GM18505 (cell line): Measurements from ENCODE around the gene TFDP1.

ENCODE experiments used
- ATAC-seq: cut with Tn5 transposase; IDR thresholded peaks from one replicate; pipeline ENCODE4 v1.9.1; 2021; ENCODE audit not compliant: unreplicated experiment
- POLR2A ChIP-seq: IDR thresholded peaks from 4 replicates; pipeline ENCODE4 v1.6.1; 2011; ENCODE audit warnings: borderline replicate concordance; ENCODE audit not compliant: insufficient read depth, insufficient read length; ENCODE audit errors: extremely low read depth

Gene TFDP1

DNA sequence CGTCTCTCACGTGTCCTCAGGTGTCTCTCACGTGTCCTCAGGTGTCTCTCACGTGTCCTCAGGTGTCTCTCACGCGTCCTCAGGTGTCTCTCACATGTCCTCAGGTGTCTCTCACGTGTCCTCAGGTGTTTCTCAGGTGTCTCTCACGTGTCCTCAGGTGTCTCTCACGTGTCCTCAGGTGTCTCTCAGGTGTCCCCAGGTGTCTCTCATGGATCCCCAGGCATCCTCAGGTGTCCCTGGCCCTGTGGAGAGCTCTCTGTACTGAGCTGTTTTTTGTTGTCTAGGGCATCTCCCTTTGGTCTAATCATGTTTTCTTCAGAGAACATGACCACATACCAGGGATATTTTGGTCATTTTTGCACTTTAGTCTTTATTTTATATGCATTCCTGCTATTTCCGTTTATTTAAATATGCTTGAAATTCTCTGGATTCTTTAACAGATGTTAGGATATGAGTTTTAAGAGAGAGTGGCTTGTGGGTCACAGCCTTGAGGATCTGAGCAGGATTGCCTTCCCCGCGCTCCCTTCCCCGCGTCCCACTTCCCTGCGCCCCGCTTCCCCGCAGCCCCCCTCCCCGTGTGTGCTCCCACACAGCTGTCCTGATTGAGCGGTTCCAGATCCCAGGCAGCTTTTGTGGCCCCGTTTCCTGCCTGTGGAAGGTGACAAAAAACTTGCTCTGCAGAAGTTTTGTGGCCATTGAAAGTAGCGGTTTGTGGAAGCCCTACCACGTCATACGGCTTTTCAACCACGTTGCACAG, 41.6 kb downstream of the TFDP1 start:
- no peak for ATAC-seq
- TF ChIP-seq POLR2A, result no peak

- no peak for TF ChIP-seq POLR2A
- ATAC-seq, result no peak
These were observed 42.6 kb downstream of the TFDP1 start for GRCh38 chr13:113627136-113627535.

- TF ChIP-seq POLR2A, result no peak
- no peak for ATAC-seq
These were observed 44.0 kb downstream of the TFDP1 start for GRCh38 chr13:113628291-113629270.

DNA sequence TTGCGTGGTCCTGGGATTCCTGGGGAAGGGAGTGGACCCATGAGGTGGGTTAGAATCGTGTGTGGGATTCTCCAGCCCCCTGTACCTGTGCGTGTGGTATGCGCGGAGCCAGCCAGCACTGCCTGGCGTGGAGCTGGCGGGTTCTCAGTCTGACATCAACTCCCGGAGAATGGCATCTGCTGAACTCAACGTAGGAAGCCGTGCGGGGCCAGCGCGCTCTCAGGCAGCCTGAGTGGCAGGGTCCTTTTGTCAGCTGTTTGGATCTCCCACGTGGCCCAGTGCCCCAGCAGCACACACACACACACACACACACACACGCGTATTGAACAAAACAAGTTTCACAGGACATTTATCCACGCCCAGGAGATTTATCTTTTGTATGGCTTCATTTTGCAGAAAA, 45.3 kb downstream of the TFDP1 start:
- TF ChIP-seq POLR2A, result no peak
- no peak for ATAC-seq

- no peak for ATAC-seq
- no peak for TF ChIP-seq POLR2A
These were observed 45.7 kb downstream of the TFDP1 start for GRCh38 chr13:113630296-113630695.

GRCh38 chr13:113630804-113631203, 46.3 kb downstream of the TFDP1 start:
- no peak for ATAC-seq
- no peak for TF ChIP-seq POLR2A

DNA sequence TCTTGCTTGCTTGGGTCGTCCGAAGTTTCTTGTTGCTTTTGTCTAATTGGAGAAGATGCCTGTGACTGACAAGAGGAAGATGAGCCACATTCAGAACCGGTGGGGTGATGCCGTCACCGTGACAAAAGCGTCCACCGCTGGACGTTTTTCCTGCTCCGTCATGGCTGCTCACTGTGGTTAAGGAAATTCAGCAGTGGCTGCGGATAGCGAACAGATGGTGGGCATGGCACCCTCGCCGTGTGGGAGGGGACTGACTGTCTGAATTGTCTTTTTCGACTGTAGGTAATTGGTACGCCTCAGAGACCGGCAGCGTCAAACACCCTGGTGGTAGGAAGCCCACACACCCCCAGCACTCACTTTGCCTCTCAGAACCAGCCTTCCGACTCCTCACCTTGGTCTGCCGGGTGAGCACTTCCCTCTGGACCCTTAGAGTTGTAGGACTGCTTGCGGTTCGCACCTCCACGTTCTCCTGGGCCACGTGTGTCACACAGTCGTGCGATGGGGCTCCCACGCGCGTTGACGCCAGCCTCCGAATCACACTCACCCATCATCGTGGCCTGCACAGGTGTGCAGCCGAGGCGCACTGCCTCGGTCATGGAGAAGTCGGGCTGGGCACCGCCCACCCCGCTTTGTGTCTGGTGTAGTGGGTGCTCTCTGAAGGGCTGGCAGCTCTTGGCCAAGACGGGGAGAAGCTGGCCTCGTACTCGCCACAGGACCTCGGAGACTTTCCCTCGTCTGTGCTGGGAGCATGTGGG, 47.0 kb downstream of the TFDP1 start:
- no peak for ATAC-seq
- TF ChIP-seq POLR2A, result no peak

GRCh38 chr13:113632706-113633484, 48.3 kb downstream of the TFDP1 start:
- ATAC-seq, result no peak
- no peak for TF ChIP-seq POLR2A

DNA sequence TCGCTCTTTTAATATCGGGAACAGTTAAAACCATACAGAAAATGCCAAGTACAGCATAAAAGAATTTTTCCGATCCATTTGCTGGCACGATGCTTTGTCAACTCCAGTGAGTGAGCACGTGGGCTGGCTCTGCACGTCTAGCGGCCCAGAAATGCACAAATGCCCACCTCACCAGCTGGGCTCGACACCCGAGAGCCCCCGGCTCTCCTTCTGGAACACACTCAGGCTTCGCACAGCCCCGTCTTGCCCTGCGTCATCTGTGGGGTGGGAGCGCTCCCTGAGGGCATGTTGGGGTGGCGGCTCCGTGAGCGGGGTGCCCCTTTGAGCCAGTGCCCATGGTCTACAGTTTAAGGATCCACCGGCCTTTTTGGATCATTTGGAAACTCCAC, 48.9 kb downstream of the TFDP1 start:
- ATAC-seq, result no peak
- TF ChIP-seq POLR2A, result no peak

DNA sequence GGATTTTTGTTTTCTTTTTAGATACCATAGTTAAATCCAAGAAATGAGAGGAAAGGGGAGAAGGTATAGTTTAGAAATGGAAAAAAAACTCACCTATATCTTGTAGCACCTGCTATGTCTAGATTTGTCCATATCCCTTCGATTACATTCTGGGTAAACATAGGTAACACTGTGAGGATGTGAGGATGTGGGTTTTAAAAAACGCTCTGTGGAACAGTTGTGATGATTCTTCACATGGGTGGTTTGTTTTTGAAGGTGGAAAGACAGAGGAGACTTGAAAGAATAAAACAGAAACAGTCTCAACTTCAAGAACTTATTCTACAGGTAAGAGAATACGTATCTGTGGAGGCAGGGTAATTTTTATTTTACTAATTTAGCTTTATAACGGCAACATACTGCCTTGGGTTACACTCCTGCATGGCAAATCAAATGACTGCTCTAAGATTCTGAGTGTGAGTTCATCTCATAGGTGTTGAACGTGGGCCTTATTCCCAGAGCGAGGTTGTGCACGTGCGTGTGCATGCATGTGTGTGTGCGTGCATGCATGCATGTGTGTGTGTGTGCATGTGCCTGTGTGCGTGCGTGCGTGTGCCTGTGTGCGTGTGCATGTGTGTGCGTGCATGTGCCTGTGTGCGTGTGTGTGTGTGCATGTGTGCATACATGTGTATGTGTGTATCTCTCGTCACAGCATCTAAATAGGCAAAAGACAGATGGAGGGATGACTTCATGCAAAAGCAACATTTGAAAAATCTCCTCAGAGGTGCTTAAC, 49.9 kb downstream of the TFDP1 start:
- no peak for ATAC-seq
- no peak for TF ChIP-seq POLR2A

GRCh38 chr13:113635048-113635420, 50.5 kb downstream of the TFDP1 start:
- TF ChIP-seq POLR2A, result no peak

DNA sequence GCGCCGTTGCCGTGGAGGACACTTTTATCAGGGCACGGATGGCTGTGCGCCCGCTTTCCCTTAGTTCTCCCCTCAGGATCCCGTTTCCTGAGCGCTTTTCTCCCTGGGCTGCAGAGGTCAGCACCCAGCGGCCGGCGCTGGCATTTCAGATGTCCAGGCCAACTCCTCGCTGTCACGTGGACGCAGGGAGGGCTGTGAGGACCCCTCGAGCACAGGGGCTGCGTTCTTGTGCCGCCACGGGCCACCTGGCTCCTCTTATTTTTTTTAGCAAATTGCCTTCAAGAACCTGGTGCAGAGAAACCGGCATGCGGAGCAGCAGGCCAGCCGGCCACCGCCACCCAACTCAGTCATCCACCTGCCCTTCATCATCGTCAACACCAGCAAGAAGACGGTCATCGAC, 51.2 kb downstream of the TFDP1 start:
- ATAC-seq, result no peak
- TF ChIP-seq POLR2A, result no peak

More at GRCh38 chr13:113635048-113635420, 50.5 kb downstream of the TFDP1 start:
- ATAC-seq, result no peak
